ENCODE results near the gene PFKFB3. TPM values are rescaled to one million over a fixed set of nuclear protein-coding genes. Genes with fewer than 3 reads are reported as not detected.

The PFKFB3 gene
- total RNA-seq, 1 donor from 2014 or later = 30.1 TPM

- DNase-seq = no peak
Measured at GRCh38 chr10:6221192-6221940, 18.6 kb downstream of the PFKFB3 start.

GRCh38 chr10:6221971-6222751 lies 19.4 kb downstream of the PFKFB3 start:
- peak; percentile 30 for DNase-seq

GRCh38 chr10:6222755-6223154 lies 20.0 kb downstream of the PFKFB3 start:
- no peak for DNase-seq

- DNase-seq = no peak
Measured at GRCh38 chr10:6223981-6224380, 21.2 kb downstream of the PFKFB3 start.

- DNase-seq = no peak
Measured at GRCh38 chr10:6224781-6225180, 22.0 kb downstream of the PFKFB3 start.

- DNase-seq = no peak
Measured at GRCh38 chr10:6225263-6225814, 22.6 kb downstream of the PFKFB3 start.

- DNase-seq = peak; percentile 28
Measured at GRCh38 chr10:6226216-6226615, 23.5 kb downstream of the PFKFB3 start.

GRCh38 chr10:6227346-6227745 lies 24.6 kb downstream of the PFKFB3 start:
- no peak for DNase-seq

GRCh38 chr10:6228010-6228511 lies 25.3 kb downstream of the PFKFB3 start:
- DNase-seq = peak; percentile 44

GRCh38 chr10:6228647-6229046 lies 25.9 kb downstream of the PFKFB3 start:
- no peak for DNase-seq

- no peak for DNase-seq
Measured at GRCh38 chr10:6229290-6229689, 26.6 kb downstream of the PFKFB3 start.

GRCh38 chr10:6229746-6230145 lies 27.0 kb downstream of the PFKFB3 start:
- DNase-seq = no peak

GRCh38 chr10:6230315-6230714 lies 27.6 kb downstream of the PFKFB3 start:
- DNase-seq = no peak

- no peak for DNase-seq
Measured at GRCh38 chr10:6231146-6231545, 28.4 kb downstream of the PFKFB3 start.

- no peak for DNase-seq
Measured at GRCh38 chr10:6231730-6232129, 29.0 kb downstream of the PFKFB3 start.

- DNase-seq = no peak
Measured at GRCh38 chr10:6232225-6232807, 29.6 kb downstream of the PFKFB3 start.

GRCh38 chr10:6232846-6233724 lies 30.4 kb downstream of the PFKFB3 start:
- no peak for DNase-seq

- no peak for DNase-seq
Measured at GRCh38 chr10:6233725-6234277, 31.1 kb downstream of the PFKFB3 start.

GRCh38 chr10:6234371-6234770 lies 31.6 kb downstream of the PFKFB3 start:
- no peak for DNase-seq

- DNase-seq = no peak
Measured at GRCh38 chr10:6236349-6237198, 33.8 kb downstream of the PFKFB3 start.

- no peak for DNase-seq
Measured at GRCh38 chr10:6237199-6237530, 34.4 kb downstream of the PFKFB3 start.
